ENCODE results near the gene PARP12.

PARP12 gene

DNA sequence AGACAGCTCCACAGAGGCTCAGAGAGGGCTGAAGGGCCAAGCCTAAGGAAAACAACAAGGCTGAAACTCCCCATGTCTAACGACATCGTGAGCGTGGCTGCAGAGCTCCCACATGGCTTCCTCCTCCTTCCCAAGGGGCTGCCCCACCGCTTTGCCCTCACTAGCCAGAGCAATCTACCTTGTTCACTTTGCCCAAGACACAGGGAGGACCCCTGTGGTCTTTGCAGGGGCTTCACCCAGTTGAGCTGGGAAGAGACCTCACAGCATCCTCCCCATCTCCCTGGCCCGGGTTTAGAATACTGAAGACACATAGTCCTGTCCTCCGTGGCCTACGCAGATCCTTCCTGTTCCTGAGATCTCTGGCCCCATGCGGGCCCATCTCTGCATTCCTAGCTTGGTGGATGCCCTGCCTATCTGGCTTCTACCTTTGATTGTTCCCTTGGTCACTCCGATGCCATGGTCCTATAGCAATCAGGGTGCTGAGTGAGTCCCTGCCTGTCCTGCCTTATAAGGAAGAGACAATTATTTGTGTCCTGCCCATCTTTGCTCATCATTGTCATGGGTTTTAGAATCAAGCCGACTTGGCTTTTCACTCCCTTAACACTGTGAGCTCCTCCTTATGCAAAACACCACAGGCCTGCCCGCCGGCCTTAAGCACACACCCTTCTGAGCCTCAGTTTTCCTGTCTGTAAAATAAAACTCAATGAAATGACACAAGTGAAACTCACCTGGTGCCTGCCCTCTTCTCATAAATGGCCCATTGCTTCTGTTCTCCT lies 73.2 kb downstream of the PARP12 start:
- Histone ChIP-seq H3K4me3 (ENCODE audit: low read depth, low read length) (no peak overlapping the region), H3K9me3 (no peaks in the 10 kb centered on the region), H3K36me3 (no peaks in the 10 kb centered on the region), H3K4me1 (no peaks in the 10 kb centered on the region; the same call in 1 of the 2 replicates), H3K27me3 (no peaks in the 10 kb centered on the region)
- TF ChIP-seq CTCF (IDR thresholded peaks at IDR 0.05; ENCODE audit: low read depth, low read length) = no peak
- DNase-seq = no peak

DNA sequence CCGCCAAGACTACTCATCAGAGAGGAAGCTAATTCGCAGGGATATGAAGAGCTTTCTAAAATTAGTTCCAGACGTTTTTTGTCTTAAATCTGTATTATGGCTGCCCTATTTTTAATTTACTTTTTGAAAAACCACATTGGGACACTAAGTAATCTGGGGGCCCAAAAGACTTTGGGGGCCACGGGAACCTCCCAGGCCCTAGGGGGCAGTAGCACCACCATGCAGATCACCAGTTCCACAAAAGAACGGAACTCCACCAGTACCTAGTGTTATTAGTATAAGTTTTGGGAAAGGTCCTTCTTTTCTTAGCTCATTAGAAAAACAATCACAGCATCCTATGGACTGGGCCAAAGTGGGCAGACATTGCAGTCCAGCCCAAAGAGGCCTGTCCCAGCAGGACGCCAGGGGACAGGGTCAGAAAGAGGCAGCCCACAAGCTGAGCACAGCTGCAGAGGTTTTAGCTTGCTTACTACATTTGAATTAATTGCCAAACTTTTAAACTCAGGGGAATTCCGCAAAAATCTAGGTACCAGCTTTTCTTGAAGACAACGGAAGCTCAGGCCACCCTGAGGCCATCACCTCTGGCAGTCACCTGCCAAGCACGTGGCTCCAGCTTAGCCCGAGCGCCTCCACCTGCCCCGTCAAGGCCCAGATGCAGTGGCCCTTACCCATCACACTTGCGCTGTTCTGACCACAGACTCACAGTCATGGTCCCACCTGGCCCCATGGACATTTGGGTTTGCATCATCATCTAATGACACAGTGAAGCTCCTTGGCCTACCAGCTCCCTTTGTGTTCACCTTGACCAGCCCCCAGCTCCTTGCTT lies 74.8 kb downstream of the PARP12 start:
- Histone ChIP-seq H3K4me1 (no peaks in the 10 kb centered on the region; the same call in 1 of the 2 replicates), H3K27me3 (no peaks in the 10 kb centered on the region), H3K4me3 (ENCODE audit: low read depth, low read length) (no peak overlapping the region), H3K9me3 (no peaks in the 10 kb centered on the region), H3K36me3 (no peaks in the 10 kb centered on the region)
- no peak for DNase-seq
- no peak for TF ChIP-seq CTCF (IDR thresholded peaks at IDR 0.05; ENCODE audit: low read depth, low read length)

- H3K9me3 ChIP-seq = no peaks in the 10 kb centered on the region
- no peaks in the 10 kb centered on the region for H3K4me1 ChIP-seq
- TF ChIP-seq CTCF (IDR thresholded peaks at IDR 0.05; ENCODE audit: low read depth, low read length) = no peak
- no peak for DNase-seq
- H3K4me3 ChIP-seq (ENCODE audit: low read depth, low read length) = no peak overlapping the region
- no peaks in the 10 kb centered on the region for H3K36me3 ChIP-seq
- H3K27me3 ChIP-seq = no peaks in the 10 kb centered on the region
Measured at GRCh38 chr7:139985811-139986210, 76.9 kb downstream of the PARP12 start.

GRCh38 chr7:139984642-139985539 lies 77.9 kb downstream of the PARP12 start:
- H3K4me1 ChIP-seq = no peaks in the 10 kb centered on the region
- no peaks in the 10 kb centered on the region for H3K36me3 ChIP-seq
- H3K9me3 ChIP-seq = no peaks in the 10 kb centered on the region
- H3K27me3 ChIP-seq = no peaks in the 10 kb centered on the region
- H3K4me3 ChIP-seq (ENCODE audit: low read depth, low read length) = no peak overlapping the region
- no peak for TF ChIP-seq CTCF (IDR thresholded peaks at IDR 0.05; ENCODE audit: low read depth, low read length)
- no peak for DNase-seq

GRCh38 chr7:139982927-139983920 lies 79.5 kb downstream of the PARP12 start:
- no peak overlapping the region for H3K4me3 ChIP-seq (ENCODE audit: low read depth, low read length)
- TF ChIP-seq CTCF (IDR thresholded peaks at IDR 0.05; ENCODE audit: low read depth, low read length) = no peak
- no peaks in the 10 kb centered on the region for H3K9me3 ChIP-seq
- no peak for DNase-seq
- no peaks in the 10 kb centered on the region for H3K36me3 ChIP-seq
- H3K4me1 ChIP-seq = no peaks in the 10 kb centered on the region
- no peaks in the 10 kb centered on the region for H3K27me3 ChIP-seq

Measured in BE2C (cell line).